GM06990 (cell line): Measurements from ENCODE around the gene LRP1B.

Source experiments
- DNase-seq: peaks from one replicate; pipeline ENCODE4 v3.0.0-alpha.2; 2011; ENCODE audit not compliant: insufficient read length; ENCODE audit errors: extremely low read depth
- H3K27me3 ChIP-seq: replicated peaks from 2 replicates; pipeline ENCODE4 v1.6.0; 2011; ENCODE audit warnings: low read length; ENCODE audit not compliant: control insufficient read depth, insufficient read depth
- H3K36me3 ChIP-seq: 2 replicates; pipeline ENCODE4 v1.5.1; 2011; ENCODE audit warnings: low read length; ENCODE audit not compliant: control insufficient read depth, insufficient read depth
- H3K4me3 ChIP-seq: replicated peaks from 2 replicates; pipeline ENCODE4 v1.5.1; 2011; ENCODE audit warnings: low read depth, mild to moderate bottlenecking, control low read depth, low read length
- CTCF ChIP-seq: IDR thresholded peaks from 2 replicates; pipeline ENCODE4 v1.5.1; 2011; ENCODE audit warnings: low read length, control low read depth, mild to moderate bottlenecking, inconsistent platforms; ENCODE audit not compliant: insufficient read depth, poor library complexity, severe bottlenecking

The LRP1B gene

DNA sequence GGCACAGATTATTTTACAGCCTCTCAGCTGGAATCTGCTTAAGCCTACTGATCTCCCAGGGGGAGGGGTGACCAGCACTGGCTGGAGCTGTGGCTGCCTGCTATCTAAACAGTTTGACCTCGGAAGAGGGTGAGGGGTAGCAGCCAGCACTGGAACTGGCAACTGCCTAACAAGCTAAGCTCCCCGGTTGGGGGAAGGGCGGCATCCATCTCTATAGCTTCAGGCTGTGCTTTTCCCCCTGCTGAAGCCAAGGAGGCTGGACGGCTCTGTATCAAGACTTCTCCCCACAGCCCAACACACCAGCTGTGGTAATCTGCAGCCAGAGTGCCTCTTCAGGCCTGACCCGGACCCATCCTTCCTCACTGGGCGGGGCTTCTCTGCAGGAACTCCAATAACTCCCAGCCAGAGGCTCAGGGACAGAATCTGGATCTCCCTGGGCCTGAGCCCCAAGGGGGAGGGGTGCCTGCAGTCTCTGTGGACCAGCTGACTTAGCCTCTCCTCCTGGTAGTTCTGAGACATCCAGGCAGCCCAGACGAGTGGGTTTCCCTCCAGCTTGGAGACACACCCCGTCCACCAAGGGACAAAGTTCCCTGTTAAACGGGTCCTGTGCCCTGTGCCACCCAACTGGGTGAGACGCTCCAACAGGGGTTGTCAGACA lies 560.2 kb downstream of the LRP1B start:
- no peak for DNase-seq
- Histone ChIP-seq H3K36me3 (no peaks in the 10 kb centered on the region), H3K4me3 (no peak overlapping the region), H3K27me3 (no peaks in the 10 kb centered on the region)
- no peak for TF ChIP-seq CTCF

- TF ChIP-seq CTCF: no peak
- Histone ChIP-seq H3K4me3 (no peak overlapping the region), H3K36me3 (no peaks in the 10 kb centered on the region), H3K27me3 (no peaks in the 10 kb centered on the region)
- no peak for DNase-seq
These were observed 560.9 kb downstream of the LRP1B start for GRCh38 chr2:141569941-141570340.

- no peak for DNase-seq
- Histone ChIP-seq H3K36me3 (no peaks in the 10 kb centered on the region), H3K4me3 (no peak overlapping the region), H3K27me3 (no peaks in the 10 kb centered on the region)
- TF ChIP-seq CTCF: no peak
These were observed 565.2 kb downstream of the LRP1B start for GRCh38 chr2:141565597-141565996.

DNA sequence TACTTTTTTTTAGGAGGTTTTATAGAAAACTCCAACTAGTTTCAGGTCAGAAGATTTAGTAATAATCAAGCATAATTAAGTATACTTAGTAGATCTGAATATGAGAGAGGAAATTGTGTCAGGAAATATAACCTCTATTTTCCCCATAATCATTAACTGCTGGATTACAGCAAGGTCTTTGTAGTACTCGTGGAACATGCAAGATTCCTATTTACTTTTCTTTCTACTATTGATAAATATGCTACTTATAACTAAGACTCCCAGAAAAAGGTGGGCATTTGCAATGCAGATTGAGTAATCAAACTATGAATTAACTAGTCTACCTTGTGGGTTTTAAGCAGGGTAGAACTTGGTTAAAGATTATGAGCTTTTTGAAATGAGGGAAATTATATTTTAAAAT lies 570.1 kb downstream of the LRP1B start:
- no peaks in the 10 kb centered on the region for H3K36me3 ChIP-seq
- H3K27me3 ChIP-seq: no peaks in the 10 kb centered on the region
- no peak for DNase-seq
- no peak overlapping the region for H3K4me3 ChIP-seq
- TF ChIP-seq CTCF: no peak

DNA sequence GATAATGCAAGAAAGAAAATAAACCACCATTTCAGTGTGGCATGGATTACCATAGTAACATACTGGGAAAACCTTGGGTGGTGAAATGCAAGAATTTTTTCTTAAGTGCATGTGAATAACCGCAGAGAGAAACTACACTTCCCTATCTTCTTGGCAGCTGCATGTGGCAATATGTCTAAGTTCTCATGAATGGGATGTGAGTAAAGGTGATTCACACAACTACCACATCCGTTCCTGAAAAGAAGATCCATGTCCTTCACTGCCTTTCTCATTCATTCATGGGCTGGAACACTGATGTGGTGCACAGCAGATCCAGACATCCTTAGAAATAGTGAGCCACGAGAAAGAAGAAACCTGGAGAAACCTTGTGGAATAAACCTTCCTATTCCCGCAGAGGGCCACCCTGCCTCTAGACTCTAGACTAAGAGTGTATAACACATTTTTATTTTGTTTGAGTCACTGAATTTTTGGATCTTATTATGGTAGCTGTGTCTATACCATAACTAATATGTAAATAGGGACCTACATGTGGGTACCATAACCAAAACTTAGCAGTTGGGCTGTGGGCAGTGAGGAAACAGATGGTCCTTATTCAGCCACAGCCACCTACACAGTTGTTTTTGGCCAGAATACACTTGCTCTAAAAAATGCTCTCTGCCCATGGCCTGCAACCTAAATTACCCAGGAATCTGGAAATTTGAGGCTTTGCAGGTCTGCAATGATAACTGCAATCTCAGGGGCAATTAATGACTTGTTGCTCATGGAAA lies 573.3 kb downstream of the LRP1B start:
- no peak for TF ChIP-seq CTCF
- DNase-seq: no peak
- Histone ChIP-seq H3K27me3 (no peaks in the 10 kb centered on the region), H3K4me3 (no peak overlapping the region), H3K36me3 (no peaks in the 10 kb centered on the region)
